ENCODE measurements around the gene INSM2. TPM values are rescaled to one million over a fixed set of nuclear protein-coding genes. Genes with fewer than 3 reads are reported as not detected.

The INSM2 gene
- polyA plus RNA-seq, 1 donor: not detected

DNA sequence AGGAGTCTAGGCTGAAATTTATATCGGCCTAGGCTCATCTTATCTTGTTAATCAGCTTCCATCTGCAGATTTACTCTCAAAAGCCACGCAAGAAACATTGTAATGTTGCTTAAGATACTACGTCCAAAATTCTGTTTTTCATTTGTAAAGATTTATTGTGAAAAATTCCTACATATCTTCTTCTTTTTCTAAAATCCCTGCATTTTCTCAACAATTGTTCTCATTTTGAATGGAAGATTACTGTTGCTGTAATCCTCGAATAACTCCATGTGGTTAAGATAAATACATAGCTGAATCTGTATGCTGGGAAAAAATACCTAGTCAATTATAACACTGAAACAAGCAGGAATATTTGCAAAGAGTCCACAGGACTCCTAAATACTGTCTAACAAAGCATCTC is 15.6 kb downstream of the INSM2 start:
- DNase-seq: no peak

DNA sequence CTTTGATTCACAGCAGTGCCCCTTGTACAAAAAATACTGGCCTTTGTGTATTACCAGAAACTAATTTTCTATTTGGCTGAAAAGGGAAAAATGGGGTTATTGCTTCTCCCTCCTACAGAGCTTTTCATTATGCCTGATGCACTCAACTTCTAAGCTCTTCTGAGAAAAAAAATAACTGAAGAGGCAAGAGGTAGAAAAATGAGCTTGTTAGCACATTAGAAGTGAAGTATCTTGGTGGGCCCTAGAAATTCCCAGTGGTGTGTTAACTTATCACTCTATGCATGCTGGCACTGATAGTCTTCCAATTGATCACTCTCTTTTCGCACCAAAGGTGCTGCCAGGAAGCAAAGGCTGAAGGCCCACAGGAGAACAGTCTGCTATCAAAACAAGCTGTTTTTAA is 17.1 kb downstream of the INSM2 start:
- no peak for DNase-seq

DNA sequence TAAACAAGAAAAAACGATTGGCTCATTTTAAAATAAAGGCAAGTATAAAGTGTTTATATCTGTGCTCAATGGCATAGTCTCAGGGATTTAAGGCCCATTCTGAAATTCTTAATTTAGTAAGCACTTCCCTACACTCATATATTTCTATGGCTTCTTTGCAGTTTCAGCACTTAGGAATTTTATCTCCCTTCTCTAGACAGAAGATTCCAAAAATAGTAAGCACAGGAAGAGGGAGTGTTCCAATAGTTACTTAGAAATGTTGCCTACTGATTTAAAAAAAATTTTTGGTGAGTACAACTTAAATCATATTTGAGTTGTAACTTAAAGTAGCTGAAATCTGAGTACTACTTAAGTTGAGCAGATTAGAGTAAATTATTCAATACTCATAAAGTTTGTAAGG is 19.8 kb downstream of the INSM2 start:
- DNase-seq: no peak

DNA sequence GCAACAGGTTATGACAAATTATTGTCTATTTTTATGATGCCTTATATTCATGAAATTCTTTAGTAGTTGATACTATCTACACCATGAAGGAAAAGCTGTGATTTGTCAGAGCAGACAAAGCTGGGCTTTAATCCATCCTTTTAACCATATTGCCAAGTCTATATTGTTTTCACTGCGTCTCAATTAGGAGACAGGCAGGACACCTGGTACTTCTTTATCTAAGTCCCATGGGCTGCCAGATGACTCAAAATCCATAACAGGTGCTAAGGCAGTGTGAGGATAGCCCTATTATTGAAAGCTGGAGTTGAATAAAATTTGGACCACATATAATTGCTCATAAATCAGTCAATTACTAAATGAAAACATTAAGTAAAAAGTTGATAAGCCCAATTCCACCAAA is 22.6 kb downstream of the INSM2 start:
- no peak for DNase-seq

GRCh38 chr14:35557221-35557747 is 23.3 kb downstream of the INSM2 start:
- DNase-seq: no peak

DNA sequence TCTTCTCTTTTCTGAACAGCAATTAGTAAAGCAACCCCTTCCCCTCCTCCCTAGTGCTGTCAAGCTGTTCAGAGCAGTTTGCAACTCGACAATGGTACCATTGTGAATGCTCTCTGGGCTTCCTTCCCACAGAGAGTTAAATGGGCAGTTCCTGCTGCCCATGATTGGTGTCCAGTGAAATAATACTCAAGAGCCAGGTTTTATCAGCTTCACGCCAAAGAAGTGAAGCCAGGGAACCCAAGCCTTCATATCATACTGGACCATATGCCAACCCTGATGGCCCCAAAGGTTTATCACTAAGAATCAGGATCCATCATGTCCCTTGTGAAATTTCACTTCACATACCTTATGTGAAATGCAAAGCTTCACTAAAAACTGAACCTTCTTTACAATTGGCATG is 24.7 kb downstream of the INSM2 start:
- DNase-seq: no peak

DNA sequence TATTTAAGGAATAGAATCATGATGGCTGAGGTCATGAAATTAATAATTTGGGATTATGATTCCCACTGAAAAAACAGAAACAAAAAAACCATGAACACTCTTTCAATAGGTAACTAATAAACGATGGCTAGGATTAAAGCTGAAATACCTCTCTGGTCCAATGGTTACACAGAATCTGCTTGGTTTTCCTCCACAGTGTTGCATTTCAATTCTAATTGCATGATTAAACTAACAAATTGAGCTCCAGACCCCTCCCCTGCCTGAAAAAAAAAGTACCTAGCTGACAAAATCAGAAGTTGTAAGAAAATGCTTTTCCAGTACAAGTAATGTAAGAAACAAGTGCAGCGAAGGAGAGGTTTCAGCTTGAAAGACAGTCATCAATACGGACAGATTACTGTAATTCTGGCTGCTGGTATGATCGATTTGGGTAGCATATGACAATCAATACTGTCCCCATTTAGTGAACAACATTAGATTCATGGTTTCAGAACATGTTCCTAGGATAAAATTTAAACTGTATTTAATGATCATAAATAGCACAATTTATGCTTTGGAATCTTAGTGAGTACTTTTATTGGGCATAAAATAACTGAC is 32.0 kb downstream of the INSM2 start:
- no peak for DNase-seq

DNA sequence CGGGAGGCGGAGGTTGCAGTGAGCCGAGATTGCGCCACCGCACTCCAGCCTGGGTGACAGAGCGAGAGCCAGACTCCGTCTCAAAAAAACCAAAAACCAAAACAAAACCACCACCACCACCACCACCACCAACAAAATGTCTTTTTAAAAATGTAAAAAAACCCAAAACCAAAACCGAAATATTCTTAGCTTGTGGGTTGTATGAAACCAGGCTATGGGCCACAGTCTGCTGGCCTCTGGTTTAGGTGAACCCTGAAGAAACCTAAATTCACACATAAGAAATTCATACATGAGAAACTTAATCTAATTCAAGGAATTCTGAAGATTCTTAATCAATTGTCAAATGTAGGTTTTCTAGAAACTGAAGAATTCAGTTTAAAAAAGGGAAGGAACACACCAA is 37.6 kb downstream of the INSM2 start:
- DNase-seq: no peak

DNA sequence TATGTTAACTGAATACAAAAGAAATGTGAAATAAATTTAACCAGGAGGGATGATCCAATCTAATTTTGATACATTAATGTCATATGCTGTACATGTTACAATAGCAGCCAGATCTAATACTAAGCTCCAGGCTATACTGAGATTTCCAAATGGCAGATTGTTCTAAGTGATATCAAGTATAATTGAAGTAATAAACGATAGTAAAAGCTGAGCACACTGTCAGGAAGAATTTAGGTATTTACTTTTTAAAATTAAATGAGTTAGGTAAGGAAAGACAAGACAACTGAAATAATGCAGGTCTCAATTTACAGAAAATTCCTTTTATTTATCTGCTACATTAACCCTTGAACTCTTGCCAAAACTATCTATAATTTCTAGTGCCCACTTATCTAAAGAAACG is 39.9 kb downstream of the INSM2 start:
- DNase-seq: no peak

DNA sequence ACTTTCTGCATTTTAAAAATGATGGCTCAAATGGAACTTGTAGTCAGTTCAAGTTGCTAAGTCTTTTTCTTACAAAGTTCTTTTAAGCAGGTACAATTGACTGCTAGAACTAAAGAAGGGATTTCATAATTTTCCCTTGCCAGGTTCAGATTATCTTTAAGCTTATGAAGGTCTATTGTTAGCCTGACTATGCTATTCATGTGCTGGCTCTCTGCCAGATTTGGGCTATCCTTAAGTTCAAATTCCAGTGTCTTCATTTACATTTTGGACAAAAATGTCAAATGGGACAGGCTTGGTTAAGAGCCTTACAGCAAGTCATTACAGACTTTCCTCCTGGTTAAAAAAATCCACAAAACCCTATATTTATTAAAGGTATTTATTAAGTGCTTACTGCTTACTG is 42.3 kb downstream of the INSM2 start:
- DNase-seq: no peak

DNA sequence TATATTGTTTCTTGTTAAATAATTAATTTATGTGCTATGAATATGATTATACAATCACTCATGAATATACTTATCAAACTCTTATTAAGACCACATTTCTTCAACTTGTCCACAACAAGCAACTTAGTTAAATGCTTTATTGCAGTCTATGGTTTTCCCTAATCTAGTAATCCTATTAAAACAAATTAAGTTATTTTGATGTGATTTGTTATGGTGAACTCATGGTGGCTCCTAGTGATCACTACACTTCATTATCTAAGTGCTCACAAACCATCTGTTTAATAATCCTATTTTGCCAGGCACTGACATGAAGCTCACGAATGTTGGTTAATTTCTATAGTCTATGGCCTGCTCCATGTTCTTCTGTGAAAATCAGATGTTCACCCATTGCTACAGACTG is 42.9 kb downstream of the INSM2 start:
- DNase-seq: no peak

DNA sequence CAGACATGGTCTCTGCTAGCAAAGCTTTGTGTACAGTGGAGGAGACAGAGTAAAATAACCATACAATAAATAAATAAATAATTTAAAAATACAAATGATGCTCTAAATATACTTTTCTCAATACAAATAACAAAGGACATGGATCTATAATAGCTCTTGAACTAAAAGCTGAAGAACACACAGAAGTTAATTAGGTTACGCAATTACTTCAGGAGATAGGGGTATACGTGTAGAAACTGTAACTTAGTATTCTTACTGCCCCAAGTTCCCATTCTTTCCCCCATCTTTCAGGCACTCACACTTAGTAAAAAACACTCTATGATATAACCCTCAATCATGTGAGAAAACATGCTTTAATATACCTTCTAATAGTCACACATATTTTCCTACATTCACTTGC is 44.2 kb downstream of the INSM2 start:
- no peak for DNase-seq

DNA sequence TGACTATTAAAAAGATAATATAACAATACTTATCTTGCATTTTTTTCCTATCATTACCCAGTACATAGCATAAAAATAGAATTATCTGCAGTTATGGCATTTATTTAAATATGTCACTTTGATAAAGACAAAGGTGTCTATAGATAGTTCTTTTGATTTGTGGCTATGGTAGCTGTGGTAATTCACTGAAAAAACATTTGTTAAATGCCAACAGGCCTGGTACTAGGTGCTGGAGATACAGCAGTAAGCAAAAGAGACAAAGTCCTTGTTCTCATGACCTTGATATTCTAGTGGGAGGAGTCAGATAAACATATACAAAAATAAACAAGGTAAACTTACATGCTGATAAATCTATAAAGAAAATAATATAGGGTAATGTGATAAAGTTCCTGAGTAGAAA is 44.7 kb downstream of the INSM2 start:
- DNase-seq: no peak

Other genes with a start within 250 kb of the INSM2 start
- 188 TPM for gene PSMA6, start 241.8 kb upstream of the INSM2 start, polyA plus RNA-seq (ENCODE audit: insufficient read length)
- gene NFKBIA, start 129.4 kb upstream of the INSM2 start, polyA plus RNA-seq (ENCODE audit: insufficient read length): 41.4 TPM

Measured in hindlimb muscle (tissue), 1 donor.